ENCODE measurements around the gene CD207.
"Not testable (repeated sequence)": the region's sequence is repeated elsewhere in the genome, so short reads cannot be mapped to it uniquely, and the experiment has no call there.

CD207 gene

DNA sequence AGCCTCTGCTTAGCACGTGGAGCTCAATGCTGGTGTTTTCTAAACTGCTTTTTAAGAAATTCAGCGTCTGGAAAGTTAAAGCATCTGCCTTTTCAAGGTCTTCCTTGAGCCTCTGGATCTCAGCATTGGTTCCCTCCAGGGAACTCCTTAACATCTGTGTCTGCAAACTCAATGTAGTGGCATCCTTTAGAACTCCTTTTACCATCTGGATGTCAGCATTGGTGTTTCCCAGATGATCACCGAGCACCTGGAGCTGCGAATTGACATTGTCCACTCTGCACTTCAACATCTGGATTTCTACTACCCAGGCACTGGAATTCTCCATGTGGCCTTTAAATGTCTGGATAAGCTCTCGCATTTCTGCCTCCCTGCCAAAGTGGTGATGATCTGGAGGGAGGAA is 18.9 kb downstream of the CD207 start:
- Mint-ChIP-seq H3K4me3 (no peak overlapping the region), H3K4me1 (peaks cover 7% of the 10 kb centered on the region), H3K36me3 (no peaks in the 10 kb centered on the region), H3K9me3 (no peaks in the 10 kb centered on the region), H3K27ac (no peak overlapping the region)
- DNase-seq (ENCODE audit: low spot score in 2 of 2) (no peak), ATAC-seq (no peak)

DNA sequence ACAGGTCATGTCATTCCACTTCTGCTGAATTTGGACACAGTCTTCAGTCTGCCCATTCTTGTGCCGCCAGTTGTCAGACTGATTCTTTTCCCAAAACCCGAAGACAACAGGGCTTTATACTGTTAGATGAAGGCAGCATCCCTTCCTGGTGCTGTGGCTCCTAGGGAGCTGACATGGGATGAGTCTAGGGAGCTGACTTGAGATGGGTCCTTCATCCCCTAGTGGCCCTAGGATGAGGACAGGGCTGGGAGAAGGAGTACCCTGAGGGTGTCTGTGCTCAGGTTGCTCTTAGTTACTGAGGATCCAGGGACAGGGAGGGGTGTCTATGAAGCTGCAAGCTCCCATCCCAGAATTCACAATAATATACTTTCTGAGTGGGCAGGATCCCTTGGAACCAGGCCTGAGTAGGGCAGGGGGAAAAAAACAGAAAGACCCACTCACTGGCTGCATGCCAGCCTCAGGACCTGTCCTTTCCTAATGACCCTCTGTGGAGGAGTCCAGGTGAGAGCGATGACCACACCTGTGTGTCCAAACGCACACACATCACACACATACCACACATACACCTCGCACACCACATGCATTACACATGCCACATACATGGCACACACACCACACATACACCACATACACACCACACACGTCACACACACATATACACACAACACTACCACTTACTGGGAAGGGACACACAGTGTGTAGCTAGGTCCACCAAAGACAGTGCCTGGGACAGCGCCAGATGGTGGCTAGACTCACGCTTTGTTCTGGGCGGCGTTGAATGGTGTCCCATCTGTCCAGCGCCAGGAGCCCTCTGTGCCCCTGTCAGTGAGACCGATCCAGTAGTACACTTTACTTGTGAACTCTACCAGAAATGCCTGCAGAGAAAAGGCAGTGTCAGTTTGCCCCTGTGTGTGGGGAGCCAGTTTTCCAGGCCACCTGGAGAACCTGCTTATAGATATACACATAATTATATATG is 26.3 kb downstream of the CD207 start:
- no peak overlapping the region for H3K4me3 Mint-ChIP-seq
- H3K9me3 Mint-ChIP-seq: no peaks in the 10 kb centered on the region
- no peak overlapping the region for H3K27ac Mint-ChIP-seq
- H3K4me1 Mint-ChIP-seq: peaks cover 5% of the 10 kb centered on the region
- ATAC-seq: no peak
- no peaks in the 10 kb centered on the region for H3K36me3 Mint-ChIP-seq
- DNase-seq (ENCODE audit: low spot score in 2 of 2): no peak

DNA sequence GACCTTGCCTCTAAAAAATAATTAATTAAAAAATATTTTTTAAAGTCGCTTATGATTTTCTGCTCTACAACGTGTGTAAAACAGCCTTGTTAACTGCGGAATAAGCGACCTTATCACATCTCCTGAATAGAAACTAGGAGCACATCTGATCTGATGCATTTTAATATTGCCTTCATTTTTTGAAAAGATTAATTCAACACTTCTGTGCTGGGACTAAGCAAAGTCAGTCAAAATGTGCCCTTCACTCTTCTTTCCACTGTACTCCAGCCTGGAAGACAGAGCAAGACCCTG is 27.8 kb downstream of the CD207 start:
- Mint-ChIP-seq H3K4me1 (peaks cover 5% of the 10 kb centered on the region), H3K27ac (no peak overlapping the region), H3K4me3 (no peak overlapping the region), H3K36me3 (no peaks in the 10 kb centered on the region), H3K9me3 (no peaks in the 10 kb centered on the region)
- no peak for DNase-seq (ENCODE audit: low spot score in 2 of 2)
- no peak for ATAC-seq

DNA sequence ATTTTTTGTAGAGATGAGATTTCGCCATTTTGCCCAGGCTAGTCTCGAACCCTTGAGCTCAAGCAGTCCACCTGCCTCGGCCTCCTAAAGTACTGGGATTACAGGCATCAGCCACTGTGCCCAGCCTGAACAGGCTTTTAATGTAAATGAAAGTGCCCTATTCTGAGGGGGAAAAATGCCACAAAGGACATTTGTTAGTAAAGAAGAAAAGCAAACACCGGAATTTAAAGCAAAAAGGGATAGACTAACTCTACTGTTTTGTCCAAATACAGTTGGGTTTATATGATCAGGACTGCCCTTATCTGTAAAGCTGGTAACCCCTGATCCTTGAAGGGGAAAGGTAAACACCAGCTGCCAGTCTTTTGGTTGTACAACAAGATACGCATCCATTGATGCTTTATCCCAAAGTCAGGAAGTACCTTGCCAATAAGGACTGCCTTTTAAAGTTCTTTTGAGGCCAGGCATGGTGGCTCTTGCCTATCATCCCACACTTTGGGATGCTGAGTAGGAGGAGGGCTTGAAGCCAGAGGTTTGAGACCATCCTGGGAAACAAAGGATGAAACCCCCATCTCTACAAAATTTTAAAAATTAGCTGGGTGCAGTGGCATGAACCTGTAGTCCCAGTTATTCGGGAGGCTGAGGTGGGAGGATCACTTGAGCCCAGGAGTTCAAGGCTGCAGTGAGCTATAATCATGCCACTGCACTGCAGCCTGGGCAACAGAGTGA is 28.4 kb downstream of the CD207 start:
- no peak overlapping the region for H3K4me3 Mint-ChIP-seq
- ATAC-seq (no peak), DNase-seq (ENCODE audit: low spot score in 2 of 2) (no peak)
- no peaks in the 10 kb centered on the region for H3K36me3 Mint-ChIP-seq
- H3K27ac Mint-ChIP-seq: no peak overlapping the region
- H3K4me1 Mint-ChIP-seq: peaks cover 5% of the 10 kb centered on the region
- H3K9me3 Mint-ChIP-seq: no peaks in the 10 kb centered on the region

DNA sequence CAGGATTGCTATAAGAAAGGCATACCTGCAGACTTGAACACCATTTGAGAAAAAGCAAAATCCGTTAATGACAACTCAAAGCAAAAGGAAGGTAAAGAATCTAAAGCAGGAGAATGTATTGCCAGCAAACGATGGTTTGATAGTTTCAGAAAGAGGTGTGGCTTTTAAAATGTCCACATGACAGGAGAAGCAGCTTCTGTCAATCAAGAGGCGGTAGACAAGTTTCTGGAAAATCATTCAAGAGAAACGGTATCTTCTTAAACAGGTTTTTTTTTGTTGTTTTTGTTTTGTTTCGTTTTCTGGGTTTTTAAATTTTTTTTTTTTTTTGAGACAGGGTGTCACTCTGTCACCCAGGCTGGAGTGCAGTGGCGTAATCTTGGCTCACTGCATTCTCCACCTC is 29.0 kb downstream of the CD207 start:
- no peak for ATAC-seq
- H3K9me3 Mint-ChIP-seq: no peaks in the 10 kb centered on the region

DNA sequence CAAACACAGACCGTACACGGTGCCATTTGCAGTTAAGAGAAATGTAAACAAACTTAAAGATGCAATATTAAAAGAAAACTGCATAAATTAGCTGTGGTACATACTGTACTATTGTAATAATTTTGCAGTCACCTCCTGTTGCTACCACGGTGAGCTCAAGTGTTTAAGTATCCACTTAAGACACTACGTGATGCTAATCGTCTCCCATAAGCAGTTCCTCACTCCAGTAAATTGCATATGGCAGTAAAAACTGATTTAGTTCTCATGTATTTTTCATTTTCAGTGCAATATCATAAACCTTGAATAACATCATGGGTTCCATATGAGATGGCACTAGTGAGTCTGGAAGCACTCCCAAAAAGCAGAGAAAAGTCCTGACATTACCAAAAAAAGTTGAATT is 29.6 kb downstream of the CD207 start:
- H3K27ac Mint-ChIP-seq: no peak overlapping the region
- H3K4me1 Mint-ChIP-seq: peaks cover 5% of the 10 kb centered on the region
- H3K9me3 Mint-ChIP-seq: no peaks in the 10 kb centered on the region
- DNase-seq (ENCODE audit: low spot score in 2 of 2) (no peak), ATAC-seq (no peak)
- H3K36me3 Mint-ChIP-seq: no peaks in the 10 kb centered on the region
- no peak overlapping the region for H3K4me3 Mint-ChIP-seq

More for the DNA sequence above, 29.0 kb downstream of the CD207 start:
- Mint-ChIP-seq H3K36me3 (no peaks in the 10 kb centered on the region), H3K27ac (no peak overlapping the region), H3K4me1 (peaks cover 5% of the 10 kb centered on the region), H3K4me3 (no peak overlapping the region)
- DNase-seq (ENCODE audit: low spot score in 2 of 2): no peak

DNA sequence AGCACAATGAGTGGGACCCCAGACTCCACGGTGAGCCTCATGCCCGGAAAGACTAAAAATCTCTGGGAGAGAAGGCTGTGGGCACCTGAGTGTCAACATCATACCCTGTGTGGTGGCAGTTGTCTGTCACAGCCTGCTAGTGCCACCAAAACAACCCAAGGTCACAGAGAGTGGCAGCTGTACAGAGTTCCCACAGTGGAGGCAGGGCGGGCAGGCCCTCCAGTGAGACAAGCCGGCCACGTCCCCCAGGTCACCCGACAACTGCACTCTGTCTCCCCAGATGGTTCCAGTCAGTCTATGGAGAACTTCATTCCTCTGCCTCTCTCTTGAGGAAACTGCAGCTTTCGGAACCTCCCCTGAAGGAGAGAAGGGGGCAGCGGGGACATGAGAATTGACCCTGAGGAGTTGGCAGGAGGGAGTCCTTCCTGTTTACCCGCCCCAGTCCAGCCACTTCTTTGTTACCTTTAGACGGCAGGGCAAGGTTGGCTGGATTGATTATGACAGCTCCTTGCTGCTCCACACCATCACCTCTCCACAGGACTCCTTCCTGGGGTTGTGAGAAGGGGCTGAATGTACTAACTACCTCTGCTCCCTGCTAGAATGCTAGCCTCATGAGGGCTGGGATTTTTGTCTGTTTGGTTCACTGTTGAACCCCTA is 33.9 kb downstream of the CD207 start:
- no peak for ATAC-seq
- no peaks in the 10 kb centered on the region for H3K4me1 Mint-ChIP-seq
- H3K4me3 Mint-ChIP-seq: no peak overlapping the region
- no peaks in the 10 kb centered on the region for H3K36me3 Mint-ChIP-seq
- DNase-seq (ENCODE audit: low spot score in 2 of 2): no peak
- H3K9me3 Mint-ChIP-seq: peaks cover 5% of the 10 kb centered on the region
- no peak overlapping the region for H3K27ac Mint-ChIP-seq

DNA sequence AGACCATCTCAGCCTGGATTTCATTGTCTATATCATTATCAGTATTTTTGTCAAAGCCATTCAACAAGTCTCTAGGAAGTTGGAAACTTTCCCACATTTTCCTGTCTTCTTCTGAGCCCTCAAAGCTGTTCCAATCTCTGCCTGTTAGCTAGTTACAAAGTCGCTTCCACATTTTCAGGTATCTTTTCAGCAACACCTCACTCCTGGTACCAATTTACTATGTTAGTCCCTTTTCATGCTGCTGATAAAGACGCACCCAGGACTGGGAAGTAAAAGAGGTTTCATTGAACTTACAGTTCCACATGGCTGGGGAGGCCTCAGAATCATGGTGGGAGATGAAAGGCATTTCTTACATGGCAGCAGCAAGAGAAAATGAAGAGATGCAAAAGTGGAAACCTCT is 35.9 kb downstream of the CD207 start:
- DNase-seq (ENCODE audit: low spot score in 2 of 2) (no peak), ATAC-seq (no peak)
- Mint-ChIP-seq H3K4me3 (no peak overlapping the region), H3K9me3 (peaks cover 5% of the 10 kb centered on the region), H3K27ac (no peak overlapping the region), H3K4me1 (no peaks in the 10 kb centered on the region), H3K36me3 (no peaks in the 10 kb centered on the region)

DNA sequence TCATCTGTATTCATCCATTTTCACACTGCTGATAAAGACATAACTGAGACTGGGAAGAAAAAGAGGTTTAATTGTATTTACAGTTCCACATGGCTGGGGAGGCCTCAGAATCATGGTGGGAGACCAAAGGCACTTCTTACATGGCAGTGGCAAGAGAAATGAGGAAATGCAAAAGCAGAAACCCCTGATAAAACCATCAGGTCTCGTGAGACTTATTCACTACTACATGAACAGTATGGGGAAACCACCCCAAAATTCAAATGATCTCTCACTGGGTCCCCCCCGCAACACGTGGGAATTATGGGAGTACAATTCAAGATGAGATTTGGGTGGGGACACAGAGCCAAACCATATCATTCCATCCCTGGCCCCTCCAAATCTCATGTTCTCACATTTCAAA is 37.6 kb downstream of the CD207 start:
- DNase-seq (ENCODE audit: low spot score in 2 of 2); H3K4me1 Mint-ChIP-seq; ATAC-seq; H3K4me3 Mint-ChIP-seq; H3K27ac Mint-ChIP-seq; H3K9me3 Mint-ChIP-seq; H3K36me3 Mint-ChIP-seq: not testable (repeated sequence)

DNA sequence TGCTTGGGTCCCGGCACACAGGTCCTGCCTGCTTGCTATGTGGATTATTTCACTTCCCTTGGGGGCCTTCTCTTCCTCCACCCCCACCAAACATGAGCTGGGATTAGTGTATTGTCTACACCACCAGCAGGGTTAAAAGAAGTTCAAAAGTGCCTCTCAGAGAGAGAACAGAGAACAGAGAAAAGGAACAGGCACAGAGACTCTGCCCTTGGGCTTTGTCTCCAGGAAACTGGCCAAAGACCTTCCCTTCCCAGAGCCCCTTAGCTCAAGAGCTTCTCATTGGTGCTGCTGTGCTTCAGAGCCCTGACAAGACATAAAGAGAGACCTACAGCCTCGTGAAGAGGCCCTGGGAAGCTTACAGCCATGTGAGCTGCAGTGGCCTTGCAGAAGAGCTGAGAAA is 38.1 kb downstream of the CD207 start:
- DNase-seq (ENCODE audit: low spot score in 2 of 2) (no peak), ATAC-seq (no peak)
- H3K4me1 Mint-ChIP-seq: no peaks in the 10 kb centered on the region
- H3K9me3 Mint-ChIP-seq: peaks cover 5% of the 10 kb centered on the region
- H3K4me3 Mint-ChIP-seq: no peak overlapping the region
- H3K36me3 Mint-ChIP-seq: no peaks in the 10 kb centered on the region
- no peak overlapping the region for H3K27ac Mint-ChIP-seq

DNA sequence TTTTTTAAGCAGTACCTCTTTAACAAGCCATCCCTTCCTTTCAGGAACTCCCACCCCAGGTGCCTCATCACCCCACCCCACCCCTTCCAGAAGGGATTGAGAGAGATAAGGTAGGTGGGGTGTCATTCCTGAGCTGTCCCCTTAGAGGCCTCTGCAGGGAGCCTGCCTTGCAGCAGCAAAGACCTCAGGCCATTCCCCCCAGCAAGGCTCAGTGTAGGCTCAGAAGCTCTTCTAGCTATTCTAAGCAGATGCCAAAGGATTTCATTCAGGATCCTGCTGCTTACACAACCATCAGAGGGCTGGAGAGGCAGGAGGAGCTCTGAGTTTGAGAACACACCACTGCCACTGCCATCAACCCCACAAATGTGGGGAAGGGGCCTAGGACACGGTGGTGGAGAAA is 39.4 kb downstream of the CD207 start:
- Mint-ChIP-seq H3K27ac (no peak overlapping the region), H3K4me1 (no peaks in the 10 kb centered on the region), H3K9me3 (peaks cover 5% of the 10 kb centered on the region), H3K4me3 (no peak overlapping the region), H3K36me3 (no peaks in the 10 kb centered on the region)
- no peak for ATAC-seq
- no peak for DNase-seq (ENCODE audit: low spot score in 2 of 2)

DNA sequence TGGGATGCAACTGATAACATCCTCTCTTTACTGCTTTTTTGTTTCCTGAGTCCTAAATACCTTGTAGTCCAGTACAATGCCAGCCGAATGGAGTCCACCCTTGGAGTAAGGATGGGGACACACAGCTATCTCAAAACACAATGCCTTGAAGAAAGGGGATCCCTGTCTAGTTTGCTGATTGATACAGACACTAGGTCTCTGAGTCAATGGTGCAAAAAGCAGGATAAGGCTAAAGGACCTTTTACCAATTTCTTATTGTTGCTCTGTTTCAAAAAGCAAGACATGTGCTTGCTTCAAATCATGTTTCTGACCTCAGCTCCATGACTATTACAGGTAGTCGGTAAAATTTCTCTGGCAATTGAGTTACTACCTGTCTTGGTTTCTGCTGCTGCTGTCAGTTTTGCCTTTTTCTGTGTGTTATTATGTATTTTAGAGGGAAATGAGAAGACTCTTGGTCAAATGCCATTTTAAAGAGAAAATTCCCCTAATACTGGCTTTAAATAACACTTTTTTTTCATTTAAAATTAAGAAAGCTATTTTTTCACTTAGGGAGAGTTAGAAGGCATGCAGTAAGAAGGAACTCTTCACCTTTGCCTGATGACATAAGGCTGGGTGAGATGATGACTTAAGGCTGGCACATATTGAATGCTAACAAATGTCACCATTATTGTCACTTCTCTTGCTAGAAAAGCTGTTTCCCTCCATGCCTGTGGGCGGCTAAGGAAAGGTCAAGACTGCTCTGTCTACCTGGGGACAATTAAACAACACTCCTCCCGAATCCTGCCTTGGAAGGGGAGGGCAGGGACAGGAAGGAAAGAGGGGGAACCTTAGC is 40.2 kb downstream of the CD207 start:
- Mint-ChIP-seq H3K4me1 (no peaks in the 10 kb centered on the region), H3K36me3 (no peaks in the 10 kb centered on the region), H3K9me3 (peaks cover 5% of the 10 kb centered on the region), H3K27ac (no peak overlapping the region), H3K4me3 (no peak overlapping the region)
- no peak for ATAC-seq
- DNase-seq (ENCODE audit: low spot score in 2 of 2): no peak

DNA sequence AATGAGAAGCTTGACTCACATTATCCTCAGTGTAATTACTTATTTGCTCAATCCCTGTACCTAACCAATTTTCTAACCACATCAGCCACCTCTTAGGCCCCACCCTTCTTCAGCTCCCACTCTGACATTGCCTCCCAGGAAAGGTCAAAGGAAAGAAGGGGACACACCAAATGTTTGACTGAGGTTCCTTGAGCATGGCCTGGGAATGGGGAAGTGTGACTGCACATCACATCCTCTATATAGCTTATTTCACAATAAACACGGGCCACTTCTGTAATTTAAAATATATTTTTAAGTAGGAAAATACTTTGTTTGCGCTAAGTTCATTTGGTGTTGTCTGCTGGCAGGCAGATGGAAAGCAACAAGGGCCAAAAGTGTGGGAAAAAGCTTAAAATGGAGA is 42.2 kb downstream of the CD207 start:
- no peak for DNase-seq (ENCODE audit: low spot score in 2 of 2)
- no peak overlapping the region for H3K27ac Mint-ChIP-seq
- H3K4me1 Mint-ChIP-seq: peaks cover 8% of the 10 kb centered on the region
- no peak overlapping the region for H3K4me3 Mint-ChIP-seq
- ATAC-seq: no peak
- H3K36me3 Mint-ChIP-seq: no peaks in the 10 kb centered on the region
- H3K9me3 Mint-ChIP-seq: no peaks in the 10 kb centered on the region

DNA sequence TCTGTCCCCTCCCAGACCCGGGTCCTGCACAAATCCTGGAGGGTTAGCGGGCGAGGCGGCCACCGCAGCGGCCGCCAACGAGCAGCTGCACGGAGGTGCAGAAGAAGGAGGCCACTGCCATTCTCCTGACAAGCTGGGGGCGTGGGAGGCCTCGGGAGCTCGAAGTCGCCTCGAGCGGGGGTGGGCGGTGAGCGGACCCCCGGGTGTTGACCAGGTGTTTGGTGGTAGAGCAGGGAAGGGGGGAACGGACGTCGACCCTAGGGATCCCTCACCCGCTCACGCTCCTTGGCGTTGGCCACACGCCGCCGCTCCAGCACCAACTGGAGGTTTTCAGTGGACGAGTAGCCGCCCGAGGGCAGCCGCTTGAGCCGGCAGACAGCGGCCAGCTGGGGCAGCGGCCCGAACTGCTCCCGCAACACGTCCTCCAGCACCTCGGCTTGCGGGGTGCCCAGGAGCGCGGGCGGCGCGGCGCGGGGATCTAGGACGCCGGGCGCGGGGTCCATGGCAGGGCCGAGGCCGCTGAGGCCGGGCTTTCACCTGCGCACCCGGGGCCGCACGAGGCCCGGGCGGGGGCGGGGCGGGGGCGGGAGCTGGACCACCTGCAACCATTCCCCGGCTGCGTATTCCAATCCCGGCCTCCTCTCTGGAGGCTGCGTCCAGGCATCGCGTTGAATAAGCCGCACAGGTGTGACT is 45.3 kb downstream of the CD207 start, which contains the start of gene FIGLA:
TSS of gene FIGLA (minus strand) at position 508 of the 693 bp plus-strand sequence. CDS start at position 503, 5 bp downstream.
- Mint-ChIP-seq H3K4me3 (peak within 1 kb of the TSS; percentile 60), H3K4me1 (peaks cover 8% of the 10 kb centered on the region), H3K9me3 (no peaks in the 10 kb centered on the region), H3K36me3 (no peaks in the 10 kb centered on the region), H3K27ac (no peak within 1 kb of the TSS)
- no peak for DNase-seq (ENCODE audit: low spot score in 2 of 2)
- peak; percentile 35 for ATAC-seq
